ENCODE results near the gene ARSG. TPM values are rescaled to one million over a fixed set of nuclear protein-coding genes. Genes with fewer than 3 reads are reported as not detected.

Gene ARSG
- total and polyA plus RNA-seq, 2 of the 8 experiments (the other 6 are each of a cell fraction or from before 2014, with no cell fraction given), result 3.3 to 4.0 TPM

DNA sequence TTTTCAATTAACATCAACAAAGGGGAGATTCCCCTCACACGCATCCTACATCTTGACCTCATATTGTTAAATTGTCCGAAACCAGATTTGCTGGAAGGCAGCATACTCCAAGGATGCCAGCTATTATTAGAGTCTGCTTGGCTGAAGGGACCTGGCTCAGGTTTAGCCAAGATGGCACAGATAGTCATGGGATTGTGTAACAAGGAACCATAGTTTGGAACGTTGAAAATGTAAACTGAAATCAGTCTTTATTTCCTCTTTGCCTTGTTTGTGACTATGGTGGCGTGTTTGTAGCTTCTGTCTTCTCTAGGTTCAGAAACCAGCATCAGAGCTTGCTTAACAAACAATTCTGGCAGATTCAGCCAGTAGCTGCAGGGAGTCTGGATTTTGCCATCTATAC, 5.9 kb downstream of the ARSG start:
- Histone ChIP-seq H3K18ac (ENCODE audit: extremely low read depth, low read length) (no peak overlapping the region), H2BK5ac (ENCODE audit: low read depth, low read length) (no peak overlapping the region), H2BK20ac (ENCODE audit: low read length) (no peak overlapping the region), H3K27ac (ENCODE audit: low read depth, low read length) (no peak overlapping the region), H3K27me3 (replicated peaks in 1 of 4; ENCODE audit: control insufficient read depth in 3 of 4, extremely low read depth in 1 of 4, insufficient read depth in 3 of 4, low read length in 3 of 4) (peaks cover 0 to 4% (median 4%) of the 10 kb centered on the region in 4 experiments; a peak in 2 of 7 replicates), H3K9me3 (ENCODE audit: insufficient read depth in 2 of 2, low read depth in 1 of 2, low read length in 1 of 2) (no peaks in the 10 kb centered on the region), H4K8ac (ENCODE audit: extremely low read depth, insufficient read depth, low read length) (no peak overlapping the region), H2AK5ac (ENCODE audit: low read depth, low read length) (no peak overlapping the region), H3K56ac (replicated peaks; ENCODE audit: insufficient read length, low read depth, low read length) (no peak overlapping the region), H3K14ac (ENCODE audit: insufficient read length) (no peak overlapping the region), H3K9ac (replicated peaks in 1 of 4; ENCODE audit: extremely low read depth in 1 of 4, low read depth in 3 of 4, low read length in 3 of 4) (no peak overlapping the region), H4K20me1 (replicated peaks in 1 of 2; ENCODE audit: control insufficient read depth in 1 of 2, insufficient read depth in 2 of 2, low read length in 2 of 2) (no peaks in the 10 kb centered on the region), H3K4me1 (replicated peaks in 1 of 4; ENCODE audit: control insufficient read depth in 3 of 4, insufficient read depth in 4 of 4, low read length in 3 of 4) (peaks cover 17 to 36% (median 28%) of the 10 kb centered on the region in 4 experiments), H2BK12ac (ENCODE audit: low read depth, low read length) (no peak overlapping the region; the same call in 1 of the 2 replicates), H2BK120ac (replicated peaks; ENCODE audit: low read depth, low read length) (no peak overlapping the region), H3K79me2 (ENCODE audit: control insufficient read depth in 1 of 2, insufficient read depth in 2 of 2, low read length in 2 of 2) (no peaks in the 10 kb centered on the region), H3K23me2 (ENCODE audit: low read depth, low read length) (peaks cover 6% of the 10 kb centered on the region), H3K4me3 (ENCODE audit: extremely low read depth in 1 of 4, insufficient read depth in 2 of 4, low read depth in 3 of 4, low read length in 4 of 4) (no peak overlapping the region), H3K79me1 (ENCODE audit: low read depth, low read length) (no peaks in the 10 kb centered on the region), H2AFZ (ENCODE audit: low read length) (no peak overlapping the region), H3K4ac (replicated peaks; ENCODE audit: insufficient read length, low read depth, low read length) (no peak overlapping the region), H3K23ac (ENCODE audit: insufficient read length) (no peak overlapping the region), H4K91ac (replicated peaks; ENCODE audit: insufficient read length, low read length) (no peak overlapping the region), H2BK15ac (ENCODE audit: low read length) (peak overlapping the region; percentile 62; the same call in 1 of the 2 replicates), H4K5ac (ENCODE audit: insufficient read length, low read depth, low read length) (no peak overlapping the region), H3K36me3 (ENCODE audit: control insufficient read depth in 2 of 4, insufficient read depth in 4 of 4, low read length in 3 of 4) (no peaks in the 10 kb centered on the region), H3K4me2 (ENCODE audit: insufficient read depth in 1 of 2, low read depth in 2 of 2, low read length in 2 of 2) (no peak overlapping the region)
- WGBS, 2 experiments (ENCODE audit: extremely low coverage in 1 of 2, insufficient coverage in 1 of 2, insufficient read length in 1 of 2, insufficient replicate concordance in 2 of 2, low coverage in 1 of 2, low lambda C conversion rate in 2 of 2, missing lambda C conversion rate in 1 of 2), result 86% methylated on average over 4 of the region's 4 CpGs; no CpG with 5 or more reads in 1 of the 2 experiments
- ChIA-PET CTCF (ENCODE audit: partially characterized antibody) (interaction anchor here (0.7 to 2.1 kb wide), 3 partner anchors 11 to 103 kb away, joined by 3 to 6 read pairs (median 3); no protein-coding TSS in a partner anchor), POLR2A (ENCODE audit: partially characterized antibody) (interaction anchor here (1.2 to 1.4 kb wide), 2 partner anchors 10 to 12 kb away, joined by 3 to 4 read pairs; no protein-coding TSS in a partner anchor)
- FAIRE-seq (no peak), DNase-seq (ENCODE audit: low read depth in 1 of 2, low spot score in 2 of 2) (no peak)
- no peak for TF ChIP-seq CEBPB (IDR thresholded peaks at IDR 0.05; ENCODE audit: low read depth, low read length)
- no peak for TF ChIP-seq EGR1 (IDR thresholded peaks at IDR 0.05; ENCODE audit: borderline replicate concordance, low read depth, low read length)
- TF ChIP-seq CREB1 (IDR thresholded peaks at IDR 0.05), result no peak
- TF ChIP-seq POLR2AphosphoS5 (IDR thresholded peaks at IDR 0.05; ENCODE audit: low read depth, low read length), result no peak
- no peak for TF ChIP-seq SRF (IDR thresholded peaks at IDR 0.05; ENCODE audit: low read depth, low read length)
- TF ChIP-seq RNF2 (IDR thresholded peaks at IDR 0.05; ENCODE audit: borderline replicate concordance, low read depth, low read length, missing control alignments, poor library complexity, severe bottlenecking), result no peak
- no peak for TF ChIP-seq TAF7 (optimal IDR thresholded peaks at IDR 0.05; ENCODE audit: borderline replicate concordance, low read depth, low read length)
- TF ChIP-seq FOSL1 (IDR thresholded peaks at IDR 0.05; ENCODE audit: insufficient read depth, low read depth, low read length), result no peak
- TF ChIP-seq JUN (IDR thresholded peaks at IDR 0.05; ENCODE audit: low read depth, low read length), result no peak
- no peak for TF ChIP-seq RXRA (IDR thresholded peaks at IDR 0.05; ENCODE audit: insufficient read depth, low read depth, low read length)
- no peak for TF ChIP-seq EP300 (IDR thresholded peaks at IDR 0.05; ENCODE audit: borderline replicate concordance in 1 of 2, low read depth in 2 of 2, low read length in 2 of 2)
- TF ChIP-seq POLR2A (IDR thresholded peaks at IDR 0.05; ENCODE audit: control extremely low read depth in 1 of 2, low read depth in 2 of 2, low read length in 2 of 2), result no peak
- TF ChIP-seq SUZ12 (IDR thresholded peaks at IDR 0.05; ENCODE audit: low read length), result no peak

Data from H1 (cell line).